H9 (cell line): ENCODE measurements around the gene WNT4. TPM values are rescaled to one million over a fixed set of nuclear protein-coding genes. Genes with fewer than 3 reads are reported as not detected.
A peak's percentile ranks its signal among the peaks of the same experiment; 100 is the strongest.

Experiments used
- DNase-seq: peaks from one replicate; pipeline ENCODE4 v3.0.0-alpha.2; 2017
- H2AFZ ChIP-seq: one replicate; pipeline ENCODE4 v1.6.1; 2013; ENCODE audit warnings: mild to moderate bottlenecking, low read length, control low read depth, moderate library complexity
- H2AK5ac ChIP-seq: 2 replicates; pipeline ENCODE4 v1.6.1; 2013; ENCODE audit warnings: low read length, control low read depth, mixed read lengths; ENCODE audit not compliant: insufficient read length
- H2BK120ac ChIP-seq: one replicate; pipeline ENCODE4 v1.6.1; 2013; ENCODE audit warnings: low read depth, mild to moderate bottlenecking, low read length, control low read depth, inconsistent platforms; ENCODE audit not compliant: poor library complexity, severe bottlenecking
- H2BK12ac ChIP-seq: 2 replicates; pipeline ENCODE4 v1.6.1; 2013; ENCODE audit warnings: low read length, control low read depth, mixed read lengths, low read depth; ENCODE audit not compliant: insufficient read length
- H2BK15ac ChIP-seq: 2 replicates; pipeline ENCODE4 v1.6.1; 2013; ENCODE audit warnings: low read depth, low read length, control low read depth
- H2BK20ac ChIP-seq: one replicate; pipeline ENCODE4 v1.6.1; 2013; ENCODE audit warnings: low read depth, mild to moderate bottlenecking, low read length, control low read depth, inconsistent platforms; ENCODE audit not compliant: poor library complexity, severe bottlenecking
- H2BK5ac ChIP-seq: 2 replicates; pipeline ENCODE4 v1.6.1; 2013; ENCODE audit warnings: low read length, control low read depth, mixed read lengths; ENCODE audit not compliant: insufficient read length
- H3K14ac ChIP-seq: 2 replicates; pipeline ENCODE4 v1.6.1; 2013; ENCODE audit warnings: low read length, control low read depth; ENCODE audit not compliant: insufficient read depth
- H3K18ac ChIP-seq: 2 replicates; pipeline ENCODE4 v1.6.1; 2013; ENCODE audit warnings: low read depth, mild to moderate bottlenecking, mixed read lengths, low read length, control low read depth; ENCODE audit not compliant: insufficient read length
- H3K23ac ChIP-seq: 2 replicates; pipeline ENCODE4 v1.6.1; 2013; ENCODE audit warnings: low read length, control low read depth, mixed read lengths, low read depth; ENCODE audit not compliant: insufficient read length
- H3K23me2 ChIP-seq: 2 replicates; pipeline ENCODE4 v1.6.1; 2013; ENCODE audit warnings: low read depth, mild to moderate bottlenecking, mixed read lengths, low read length, control low read depth; ENCODE audit not compliant: insufficient read length, poor library complexity, severe bottlenecking
- H3K27ac ChIP-seq: 2 replicates; pipeline ENCODE4 v1.5.1; 2013; ENCODE audit warnings: low read length, control low read depth, mixed read lengths, low read depth; ENCODE audit not compliant: insufficient read length
- H3K27me3 ChIP-seq: 2 replicates; pipeline ENCODE4 v1.6.1; 2013; ENCODE audit warnings: low read length, control low read depth, inconsistent platforms; ENCODE audit not compliant: insufficient read depth
- H3K4ac ChIP-seq: 2 replicates; pipeline ENCODE4 v1.6.1; 2013; ENCODE audit warnings: low read depth, mild to moderate bottlenecking, control low read depth, inconsistent platforms, low read length, moderate library complexity
- H3K4me1 ChIP-seq: 2 replicates; pipeline ENCODE4 v1.6.1; 2013; ENCODE audit warnings: low read length, control low read depth, inconsistent platforms; ENCODE audit not compliant: insufficient read depth
- H3K4me2 ChIP-seq: 2 replicates; pipeline ENCODE4 v1.6.1; 2013; ENCODE audit warnings: low read length, control low read depth, mixed read lengths; ENCODE audit not compliant: insufficient read length, insufficient read depth
- H3K56ac ChIP-seq: 2 replicates; pipeline ENCODE4 v1.6.1; 2013; ENCODE audit warnings: low read depth, mild to moderate bottlenecking, mixed read lengths, low read length, control low read depth; ENCODE audit not compliant: insufficient read length
- H3K79me1 ChIP-seq: 2 replicates; pipeline ENCODE4 v1.6.1; 2013; ENCODE audit warnings: low read depth, mild to moderate bottlenecking, moderate library complexity, low read length, control low read depth, inconsistent platforms; ENCODE audit not compliant: insufficient read depth, poor library complexity, severe bottlenecking
- H3K79me2 ChIP-seq: 2 replicates; pipeline ENCODE4 v1.6.1; 2013; ENCODE audit warnings: low read length, control low read depth, inconsistent platforms; ENCODE audit not compliant: insufficient read depth
- H3K9ac ChIP-seq: 2 replicates; pipeline ENCODE4 v1.6.1; 2013; ENCODE audit warnings: low read length, control low read depth, mixed read lengths; ENCODE audit not compliant: insufficient read length; ENCODE audit errors: extremely low read depth
- H3K9me3 ChIP-seq: one replicate; pipeline ENCODE4 v1.6.1; 2013; ENCODE audit warnings: low read depth, low read length, inconsistent platforms; ENCODE audit not compliant: control insufficient read depth
- H3T11ph ChIP-seq: one replicate; pipeline ENCODE4 v1.6.1; 2013; ENCODE audit warnings: mild to moderate bottlenecking, low read length, control low read depth, inconsistent platforms
- H4K20me1 ChIP-seq: one replicate; pipeline ENCODE4 v1.6.1; 2013; ENCODE audit not compliant: control insufficient read depth, insufficient read length, insufficient read depth
- H4K5ac ChIP-seq: 2 replicates; pipeline ENCODE4 v1.6.1; 2013; ENCODE audit warnings: low read depth, mild to moderate bottlenecking, mixed read lengths, low read length, control low read depth; ENCODE audit not compliant: insufficient read length
- H4K8ac ChIP-seq: replicated peaks from 2 replicates; pipeline ENCODE4 v1.6.1; 2013; ENCODE audit warnings: low read length, control low read depth, mixed read lengths, low read depth; ENCODE audit not compliant: insufficient read length
- H4K91ac ChIP-seq: 2 replicates; pipeline ENCODE4 v1.6.1; 2013; ENCODE audit warnings: low read depth, mild to moderate bottlenecking, moderate library complexity, mixed read lengths, low read length, control low read depth; ENCODE audit not compliant: insufficient read length
- H3K27ac Mint-ChIP-seq, 3 experiments: 2 replicates in 2 of 3; 3 replicates in 1 of 3; pipeline ENCODE4 v1.8.0; 2020 to 2021; ENCODE audit warnings: mixed read lengths in 3 of 3, mild to moderate bottlenecking in 1 of 3, moderate library complexity in 1 of 3
- H3K27me3 Mint-ChIP-seq: 2 replicates; pipeline ENCODE4 v1.8.0; 2021; ENCODE audit warnings: low read depth, mild to moderate bottlenecking, moderate library complexity, mixed read lengths
- H3K36me3 Mint-ChIP-seq, 3 experiments: 2 replicates in 2 of 3; 3 replicates in 1 of 3; pipeline ENCODE4 v1.8.0; 2020 to 2021; ENCODE audit warnings: low read depth in 3 of 3, mixed read lengths in 3 of 3; ENCODE audit not compliant: insufficient read depth in 1 of 3
- H3K4me1 Mint-ChIP-seq, 2 experiments: 2 replicates each; pipeline ENCODE4 v1.8.0; 2020; ENCODE audit warnings: mixed read lengths in 2 of 2
- H3K4me3 Mint-ChIP-seq, 2 experiments: 2 replicates in 1 of 2; 3 replicates in 1 of 2; pipeline ENCODE4 v1.8.0; 2020 to 2021; ENCODE audit warnings: mild to moderate bottlenecking in 2 of 2, mixed read lengths in 2 of 2, moderate library complexity in 1 of 2
- H3K9me3 Mint-ChIP-seq, 2 experiments: 2 replicates in 1 of 2; 3 replicates in 1 of 2; pipeline ENCODE4 v1.8.0; 2020; ENCODE audit warnings: mild to moderate bottlenecking in 2 of 2, mixed read lengths in 2 of 2, moderate library complexity in 1 of 2
- CTCF ChIP-seq: fragments of 200-600 bp; sonication (generic); conservative IDR thresholded peaks from 3 replicates; pipeline ENCODE4 v1.8.0; 2021; ENCODE audit warnings: antibody characterized with exemption, mild to moderate bottlenecking
- WGBS: extraction: QIAGEN DNeasy Blood & Tissue Kit; methylation state at CpG from one replicate; pipeline ENCODE4 v1.1.7; 2013; ENCODE audit warnings: missing lambda C conversion rate, low lambda C conversion rate, mixed read lengths; ENCODE audit not compliant: insufficient read length; ENCODE audit errors: extremely low coverage; 5-methylcytosine and 5-hydroxymethylcytosine counted together
- total RNA-seq: library from RNA; stranded (reverse); gene quantifications from 2 replicates; pipeline ENCODE4 v1.2.1, GENCODE V29; 2021

Gene WNT4
- total RNA-seq, 1 experiment from 2014 or later = 1.4 TPM

GRCh38 chr1:22176258-22176657 lies 33.4 kb upstream of the WNT4 start:
- no peak for TF ChIP-seq CTCF
- Histone ChIP-seq H3K79me2 (no peaks in the 10 kb centered on the region), H2BK120ac (no peak overlapping the region), H3K18ac (no peak overlapping the region), H2BK12ac (no peak overlapping the region), H3K27me3 (no peaks in the 10 kb centered on the region), H2AFZ (no peak overlapping the region), H3K9ac (no peak overlapping the region), H2BK5ac (no peak overlapping the region), H2AK5ac (no peak overlapping the region), H3K27ac (no peak overlapping the region), H3K23me2 (no peaks in the 10 kb centered on the region), H3K79me1 (no peaks in the 10 kb centered on the region), H3T11ph (no peak overlapping the region), H2BK15ac (no peak overlapping the region), H3K4ac (no peak overlapping the region), H4K5ac (no peak overlapping the region), H4K91ac (no peak overlapping the region), H3K4me2 (no peak overlapping the region), H3K56ac (no peak overlapping the region), H3K9me3 (no peaks in the 10 kb centered on the region), H3K4me1 (no peaks in the 10 kb centered on the region), H4K20me1 (no peaks in the 10 kb centered on the region), H3K14ac (no peak overlapping the region; the same call in 1 of the 2 replicates), H4K8ac (no peak overlapping the region), H3K23ac (no peak overlapping the region), H2BK20ac (no peak overlapping the region)
- DNase-seq = no peak
- Mint-ChIP-seq H3K4me1 (peaks cover 2 to 4% of the 10 kb centered on the region in 2 experiments; a peak in 2 of 4 replicates), H3K4me3 (no peak overlapping the region), H3K27ac (peak overlapping the region in 1 of 3 experiments; percentile 31; a peak in 1 of 7 replicates), H3K27me3 (no peaks in the 10 kb centered on the region; the same call in 1 of the 2 replicates), H3K36me3 (no peaks in the 10 kb centered on the region), H3K9me3 (no peaks in the 10 kb centered on the region; a peak in 1 of 5 replicates)
- WGBS = no CpG with 5 or more reads among the region's 5 CpGs
